ENCODE measurements around the gene GLB1L.

GRCh38 chr2:219220652-219221402 is 24.4 kb downstream of the GLB1L start:
- no peak for TF ChIP-seq PRDM15 (CRISPR knock-in tag; IDR thresholded peaks at IDR 0.05)
- no peak for TF ChIP-seq NR3C1 (CRISPR knock-in tag; conservative IDR thresholded peaks at IDR 0.05; ENCODE audit: low read depth)
- TF ChIP-seq CTCF (IDR thresholded peaks at IDR 0.05): no peak
- no peak for TF ChIP-seq NFE2L1 (CRISPR knock-in tag; IDR thresholded peaks at IDR 0.05)
- no peak for TF ChIP-seq FOXP1 (CRISPR knock-in tag; IDR thresholded peaks at IDR 0.05; ENCODE audit: borderline replicate concordance)
- TF ChIP-seq, protein P1, sequence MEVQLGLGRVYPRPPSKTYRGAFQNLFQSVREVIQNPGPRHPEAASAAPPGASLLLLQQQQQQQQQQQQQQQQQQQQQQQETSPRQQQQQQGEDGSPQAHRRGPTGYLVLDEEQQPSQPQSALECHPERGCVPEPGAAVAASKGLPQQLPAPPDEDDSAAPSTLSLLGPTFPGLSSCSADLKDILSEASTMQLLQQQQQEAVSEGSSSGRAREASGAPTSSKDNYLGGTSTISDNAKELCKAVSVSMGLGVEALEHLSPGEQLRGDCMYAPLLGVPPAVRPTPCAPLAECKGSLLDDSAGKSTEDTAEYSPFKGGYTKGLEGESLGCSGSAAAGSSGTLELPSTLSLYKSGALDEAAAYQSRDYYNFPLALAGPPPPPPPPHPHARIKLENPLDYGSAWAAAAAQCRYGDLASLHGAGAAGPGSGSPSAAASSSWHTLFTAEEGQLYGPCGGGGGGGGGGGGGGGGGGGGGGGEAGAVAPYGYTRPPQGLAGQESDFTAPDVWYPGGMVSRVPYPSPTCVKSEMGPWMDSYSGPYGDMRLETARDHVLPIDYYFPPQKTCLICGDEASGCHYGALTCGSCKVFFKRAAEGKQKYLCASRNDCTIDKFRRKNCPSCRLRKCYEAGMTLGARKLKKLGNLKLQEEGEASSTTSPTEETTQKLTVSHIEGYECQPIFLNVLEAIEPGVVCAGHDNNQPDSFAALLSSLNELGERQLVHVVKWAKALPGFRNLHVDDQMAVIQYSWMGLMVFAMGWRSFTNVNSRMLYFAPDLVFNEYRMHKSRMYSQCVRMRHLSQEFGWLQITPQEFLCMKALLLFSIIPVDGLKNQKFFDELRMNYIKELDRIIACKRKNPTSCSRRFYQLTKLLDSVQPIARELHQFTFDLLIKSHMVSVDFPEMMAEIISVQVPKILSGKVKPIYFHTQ (CRISPR knock-in tag; IDR thresholded peaks at IDR 0.05): no peak
- TF ChIP-seq, protein P2, sequence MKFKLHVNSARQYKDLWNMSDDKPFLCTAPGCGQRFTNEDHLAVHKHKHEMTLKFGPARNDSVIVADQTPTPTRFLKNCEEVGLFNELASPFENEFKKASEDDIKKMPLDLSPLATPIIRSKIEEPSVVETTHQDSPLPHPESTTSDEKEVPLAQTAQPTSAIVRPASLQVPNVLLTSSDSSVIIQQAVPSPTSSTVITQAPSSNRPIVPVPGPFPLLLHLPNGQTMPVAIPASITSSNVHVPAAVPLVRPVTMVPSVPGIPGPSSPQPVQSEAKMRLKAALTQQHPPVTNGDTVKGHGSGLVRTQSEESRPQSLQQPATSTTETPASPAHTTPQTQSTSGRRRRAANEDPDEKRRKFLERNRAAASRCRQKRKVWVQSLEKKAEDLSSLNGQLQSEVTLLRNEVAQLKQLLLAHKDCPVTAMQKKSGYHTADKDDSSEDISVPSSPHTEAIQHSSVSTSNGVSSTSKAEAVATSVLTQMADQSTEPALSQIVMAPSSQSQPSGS (CRISPR knock-in tag; IDR thresholded peaks at IDR 0.05; ENCODE audit: borderline replicate concordance, low read depth): no peak
- TF ChIP-seq CREM (CRISPR knock-in tag; IDR thresholded peaks at IDR 0.05): no peak
- no peak for TF ChIP-seq GABPB1 (CRISPR knock-in tag; IDR thresholded peaks at IDR 0.05)

All from WTC11 (cell line).